HG03558 (cell line): Measurements from ENCODE around the gene ITPR2.
A peak's percentile ranks its signal among the peaks of the same experiment; 100 is the strongest.

Experiments
- ATAC-seq: cut with Tn5 transposase; IDR thresholded peaks from one replicate; pipeline ENCODE4 v1.9.1; 2021; ENCODE audit warnings: moderate number of reproducible peaks; ENCODE audit not compliant: unreplicated experiment; ENCODE audit errors: extremely low read depth

The ITPR2 gene

GRCh38 chr12:26384536-26384935 lies 448.5 kb downstream of the ITPR2 start:
- no peak for ATAC-seq

GRCh38 chr12:26383041-26383440 lies 450.0 kb downstream of the ITPR2 start:
- no peak for ATAC-seq

GRCh38 chr12:26380897-26381296 lies 452.1 kb downstream of the ITPR2 start:
- no peak for ATAC-seq

GRCh38 chr12:26379777-26380467 lies 453.1 kb downstream of the ITPR2 start:
- ATAC-seq, result no peak

- no peak for ATAC-seq
Measured at GRCh38 chr12:26378711-26379110, 454.3 kb downstream of the ITPR2 start.

- no peak for ATAC-seq
Measured at GRCh38 chr12:26374934-26375680, 457.9 kb downstream of the ITPR2 start.

GRCh38 chr12:26373606-26374495 lies 459.1 kb downstream of the ITPR2 start:
- no peak for ATAC-seq

GRCh38 chr12:26372866-26373265 lies 460.1 kb downstream of the ITPR2 start:
- ATAC-seq, result no peak

GRCh38 chr12:26370098-26370497 lies 462.9 kb downstream of the ITPR2 start:
- ATAC-seq, result no peak

GRCh38 chr12:26369588-26369987 lies 463.4 kb downstream of the ITPR2 start:
- no peak for ATAC-seq

- no peak for ATAC-seq
Measured at GRCh38 chr12:26367991-26368730, 464.8 kb downstream of the ITPR2 start.

GRCh38 chr12:26361964-26362363 lies 471.0 kb downstream of the ITPR2 start:
- ATAC-seq, result no peak

- no peak for ATAC-seq
Measured at GRCh38 chr12:26360062-26360461, 472.9 kb downstream of the ITPR2 start.

GRCh38 chr12:26359576-26359975 lies 473.4 kb downstream of the ITPR2 start:
- no peak for ATAC-seq

GRCh38 chr12:26358651-26359050 lies 474.3 kb downstream of the ITPR2 start:
- ATAC-seq, result no peak

GRCh38 chr12:26347300-26347699 lies 485.7 kb downstream of the ITPR2 start:
- ATAC-seq, result no peak

- no peak for ATAC-seq
Measured at GRCh38 chr12:26346736-26347135, 486.3 kb downstream of the ITPR2 start.

- ATAC-seq, result no peak
Measured at GRCh38 chr12:26345471-26346003, 487.5 kb downstream of the ITPR2 start.

GRCh38 chr12:26341491-26341890 lies 491.5 kb downstream of the ITPR2 start:
- no peak for ATAC-seq

GRCh38 chr12:26340649-26341048 lies 492.3 kb downstream of the ITPR2 start:
- ATAC-seq, result peak; percentile 40
